ENCODE data around the gene GSC. TPM values are rescaled to one million over a fixed set of nuclear protein-coding genes. Genes with fewer than 3 reads are reported as not detected.

The GSC gene
- total and polyA plus RNA-seq, 2 donors (not counting 3 experiments of a cell fraction or from before 2014, with no cell fraction given), result not detected

DNA sequence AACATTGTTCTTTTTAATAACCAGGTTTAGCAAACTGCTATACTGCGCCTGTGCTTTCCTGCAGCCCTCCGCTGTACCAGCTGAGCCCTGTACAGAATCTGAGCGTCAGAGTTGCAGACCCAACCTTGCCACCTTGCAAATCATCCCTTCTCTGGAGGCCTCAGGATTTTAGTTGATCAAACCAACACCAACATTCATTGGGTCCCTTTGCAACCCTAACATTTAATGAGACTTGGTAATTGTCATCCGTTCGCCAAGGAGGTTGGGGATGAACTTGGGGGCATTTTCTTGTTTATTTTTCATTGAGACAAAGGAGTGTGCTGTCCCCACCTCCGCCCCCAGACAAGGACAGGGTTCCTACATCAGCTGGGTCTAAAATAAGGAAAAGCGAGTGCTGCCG is 2.6 kb upstream of the GSC start:
- Histone ChIP-seq H3K27me3 (ENCODE audit: control insufficient read depth in 2 of 2, insufficient read depth in 2 of 2, low read length in 2 of 2) (peaks cover 67 to 88% of the 10 kb centered on the region in 2 experiments), H3K79me2 (ENCODE audit: control insufficient read depth, insufficient read depth, low read length) (no peaks in the 10 kb centered on the region), H3K9me3 (replicated peaks; ENCODE audit: control insufficient read depth, insufficient read depth, low read length) (no peaks in the 10 kb centered on the region), H3K4me3 (replicated peaks in 1 of 3; ENCODE audit: insufficient read depth in 1 of 3, low read depth in 1 of 3, low read length in 3 of 3) (no peak overlapping the region), H3K9me1 (replicated peaks; ENCODE audit: control insufficient read depth, extremely low read depth, insufficient read depth, low read length) (no peaks in the 10 kb centered on the region), H2AFZ (ENCODE audit: low read depth, low read length) (no peak overlapping the region), H3K4me1 (ENCODE audit: control insufficient read depth, extremely low read depth, insufficient read depth, low read length) (peaks cover 6% of the 10 kb centered on the region), H3K36me3 (ENCODE audit: control insufficient read depth in 2 of 2, extremely low read depth in 1 of 2, insufficient read depth in 2 of 2, low read length in 2 of 2) (no peaks in the 10 kb centered on the region), H3K4me2 (ENCODE audit: insufficient read depth, low read length) (no peak overlapping the region), H3K9ac (replicated peaks; ENCODE audit: extremely low read depth, insufficient read depth, low read length) (no peak overlapping the region), H3K27ac (ENCODE audit: insufficient read depth, low read depth, low read length) (no peak overlapping the region), H4K20me1 (replicated peaks; ENCODE audit: control insufficient read depth, extremely low read depth, insufficient read depth, low read length) (no peaks in the 10 kb centered on the region)
- ChIA-PET CTCF (no interaction called here), POLR2A (no interaction called here)
- DNase-seq (ENCODE audit: low read depth, low spot score) (no peak), FAIRE-seq (no peak)
- BruUV-seq (replicated peaks), result no TSS peak
- intact Hi-C loops (cut with micrococcal nuclease), result loop anchor here (10.0 kb wide), 1 partner anchor 652 kb away; no protein-coding TSS in a partner anchor
- dilution Hi-C loops (cut with MboI; ENCODE audit: extremely low pct_ligation_motif_present, low sequenced_read_pairs), result no loop called here
- no peak for TF ChIP-seq JUN (IDR thresholded peaks at IDR 0.05; ENCODE audit: borderline replicate concordance, insufficient read depth, insufficient read length, low read depth)

- no peak overlapping the region for H3K4me3 ChIP-seq (replicated peaks in 1 of 3; ENCODE audit: insufficient read depth in 1 of 3, low read depth in 1 of 3, low read length in 3 of 3)
- no peaks in the 10 kb centered on the region for H4K20me1 ChIP-seq (replicated peaks; ENCODE audit: control insufficient read depth, extremely low read depth, insufficient read depth, low read length)
- H3K4me1 ChIP-seq (ENCODE audit: control insufficient read depth, extremely low read depth, insufficient read depth, low read length), result peaks cover 6% of the 10 kb centered on the region
- no peak overlapping the region for H3K27ac ChIP-seq (ENCODE audit: insufficient read depth, low read depth, low read length)
- no peaks in the 10 kb centered on the region for H3K9me1 ChIP-seq (replicated peaks; ENCODE audit: control insufficient read depth, extremely low read depth, insufficient read depth, low read length)
- DNase-seq (ENCODE audit: low read depth, low spot score) (no peak), FAIRE-seq (peak; percentile 8)
- no peaks in the 10 kb centered on the region for H3K36me3 ChIP-seq (ENCODE audit: control insufficient read depth in 2 of 2, extremely low read depth in 1 of 2, insufficient read depth in 2 of 2, low read length in 2 of 2)
- POLR2A ChIA-PET, result no interaction called here
- peaks cover 73 to 90% of the 10 kb centered on the region in 2 experiments for H3K27me3 ChIP-seq (ENCODE audit: control insufficient read depth in 2 of 2, insufficient read depth in 2 of 2, low read length in 2 of 2)
- intact Hi-C loops (cut with micrococcal nuclease) (loop anchor here (10.0 kb wide), 1 partner anchor 653 kb away; no protein-coding TSS in a partner anchor), dilution Hi-C loops (cut with MboI; ENCODE audit: extremely low pct_ligation_motif_present, low sequenced_read_pairs) (no loop called here)
- BruUV-seq (replicated peaks), result no TSS peak
- H3K79me2 ChIP-seq (ENCODE audit: control insufficient read depth, insufficient read depth, low read length), result no peaks in the 10 kb centered on the region
- no peak overlapping the region for H2AFZ ChIP-seq (ENCODE audit: low read depth, low read length)
- H3K9ac ChIP-seq (replicated peaks; ENCODE audit: extremely low read depth, insufficient read depth, low read length), result no peak overlapping the region
- no peaks in the 10 kb centered on the region for H3K9me3 ChIP-seq (replicated peaks; ENCODE audit: control insufficient read depth, insufficient read depth, low read length)
- H3K4me2 ChIP-seq (ENCODE audit: insufficient read depth, low read length), result no peak overlapping the region
- TF ChIP-seq MYC (IDR thresholded peaks at IDR 0.05; ENCODE audit: low read depth, low read length), result no peak
- no peak for TF ChIP-seq FOS (IDR thresholded peaks at IDR 0.05; ENCODE audit: borderline replicate concordance, insufficient read depth, low read length)
- no peak for TF ChIP-seq EZH2 (IDR thresholded peaks at IDR 0.05; ENCODE audit: borderline replicate concordance, low read depth, low read length, severe bottlenecking)
- TF ChIP-seq JUN (IDR thresholded peaks at IDR 0.05; ENCODE audit: borderline replicate concordance, insufficient read depth, insufficient read length, low read depth), result no peak
- TF ChIP-seq POLR2A (IDR thresholded peaks at IDR 0.05; ENCODE audit: low read depth, low read length), result no peak
- TF ChIP-seq, protein P1, sequence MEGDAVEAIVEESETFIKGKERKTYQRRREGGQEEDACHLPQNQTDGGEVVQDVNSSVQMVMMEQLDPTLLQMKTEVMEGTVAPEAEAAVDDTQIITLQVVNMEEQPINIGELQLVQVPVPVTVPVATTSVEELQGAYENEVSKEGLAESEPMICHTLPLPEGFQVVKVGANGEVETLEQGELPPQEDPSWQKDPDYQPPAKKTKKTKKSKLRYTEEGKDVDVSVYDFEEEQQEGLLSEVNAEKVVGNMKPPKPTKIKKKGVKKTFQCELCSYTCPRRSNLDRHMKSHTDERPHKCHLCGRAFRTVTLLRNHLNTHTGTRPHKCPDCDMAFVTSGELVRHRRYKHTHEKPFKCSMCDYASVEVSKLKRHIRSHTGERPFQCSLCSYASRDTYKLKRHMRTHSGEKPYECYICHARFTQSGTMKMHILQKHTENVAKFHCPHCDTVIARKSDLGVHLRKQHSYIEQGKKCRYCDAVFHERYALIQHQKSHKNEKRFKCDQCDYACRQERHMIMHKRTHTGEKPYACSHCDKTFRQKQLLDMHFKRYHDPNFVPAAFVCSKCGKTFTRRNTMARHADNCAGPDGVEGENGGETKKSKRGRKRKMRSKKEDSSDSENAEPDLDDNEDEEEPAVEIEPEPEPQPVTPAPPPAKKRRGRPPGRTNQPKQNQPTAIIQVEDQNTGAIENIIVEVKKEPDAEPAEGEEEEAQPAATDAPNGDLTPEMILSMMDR (IDR thresholded peaks at IDR 0.05; ENCODE audit: extremely low read depth in 1 of 2, insufficient read depth in 1 of 2, low read depth in 1 of 2, low read length in 2 of 2), result no peak
- no peak for TF ChIP-seq POLR2AphosphoS5 (IDR thresholded peaks at IDR 0.05; ENCODE audit: insufficient read depth, low read depth, low read length)
- TF ChIP-seq, protein P2, sequence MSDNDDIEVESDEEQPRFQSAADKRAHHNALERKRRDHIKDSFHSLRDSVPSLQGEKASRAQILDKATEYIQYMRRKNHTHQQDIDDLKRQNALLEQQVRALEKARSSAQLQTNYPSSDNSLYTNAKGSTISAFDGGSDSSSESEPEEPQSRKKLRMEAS (IDR thresholded peaks at IDR 0.05; ENCODE audit: insufficient read depth, insufficient read length), result no peak
- no peak for TF ChIP-seq GATA2 (IDR thresholded peaks at IDR 0.05; ENCODE audit: insufficient read depth, insufficient read length, low read depth, low read length)
- CTCF ChIA-PET, result no interaction called here
Observed at GRCh38 chr14:94771906-94772490, 2.1 kb upstream of the GSC start.

Measured in endothelial cell of umbilical vein (primary cell).